GM21515 (cell line): ENCODE measurements around the gene TMEM35B.
A peak's percentile ranks its signal among the peaks of the same experiment; 100 is the strongest.
"Not testable (repeated sequence)": the region's sequence is repeated elsewhere in the genome, so short reads cannot be mapped to it uniquely, and the experiment has no call there.

Source experiments
- ATAC-seq: cut with Tn5 transposase; IDR thresholded peaks from one replicate; pipeline ENCODE4 v1.9.1; 2021; ENCODE audit not compliant: unreplicated experiment

TMEM35B gene

DNA sequence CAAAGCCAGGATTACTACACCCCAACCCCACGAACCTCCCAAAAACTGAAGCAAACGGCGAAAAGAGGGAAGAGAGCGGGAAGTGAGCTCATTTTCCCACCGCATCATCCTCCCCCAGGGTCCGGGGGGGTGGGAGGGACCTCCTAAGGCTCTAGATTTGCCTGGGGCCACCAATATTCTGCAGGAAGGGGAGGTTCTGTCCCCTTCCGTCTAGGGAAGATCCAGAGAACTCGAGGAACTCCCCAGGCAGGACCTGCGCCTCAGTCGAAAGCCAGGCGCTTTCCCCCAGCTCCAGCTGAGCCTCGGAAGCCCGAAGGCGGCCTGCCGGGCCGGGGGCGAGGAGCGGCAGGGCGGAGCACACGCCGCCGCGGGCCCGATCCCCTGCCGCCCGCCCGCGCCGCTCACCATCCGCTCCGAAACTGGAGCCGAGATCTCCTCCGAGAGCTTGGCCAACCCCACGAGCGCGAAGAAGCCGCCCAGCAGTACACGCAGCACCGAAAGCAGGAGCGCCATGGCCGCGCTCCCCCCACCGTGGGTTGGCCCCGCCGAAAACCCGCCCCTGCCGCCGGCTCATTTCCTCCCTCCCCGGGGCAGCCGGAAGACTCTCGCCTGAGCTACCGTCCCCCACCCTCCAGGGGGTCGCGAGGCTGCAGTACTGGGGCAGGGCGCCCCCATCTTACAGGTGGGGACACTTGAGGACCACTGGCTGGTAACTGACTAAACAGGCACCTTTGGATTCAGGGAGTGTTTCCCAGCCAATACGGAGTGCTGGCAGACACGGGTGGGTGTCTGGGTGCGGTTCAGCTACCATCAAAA, at the start of gene TMEM35B:
TSS of gene TMEM35B (minus strand) at position 555 of the 816 bp plus-strand sequence. CDS start at position 513, 42 bp downstream.
- ATAC-seq: peak; percentile 86

DNA sequence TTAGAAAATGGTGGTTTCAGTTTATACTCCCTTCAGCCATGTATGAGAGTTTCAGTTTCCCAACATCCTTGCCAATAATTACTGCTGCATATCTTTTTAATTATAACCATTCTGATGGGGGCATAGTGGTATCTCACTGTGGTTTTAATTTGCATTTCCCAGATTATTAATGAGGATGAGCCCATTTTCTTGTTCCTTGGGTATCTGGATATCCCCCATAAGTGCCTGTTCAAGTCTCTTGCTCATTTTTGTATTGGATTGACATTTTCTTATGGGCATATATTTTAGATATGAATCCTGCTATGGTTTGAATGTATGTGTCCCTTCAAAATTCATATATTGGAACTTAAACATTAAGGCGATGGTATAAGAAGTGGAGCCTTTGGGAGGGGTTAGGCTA, 48.2 kb upstream of the TMEM35B start:
- ATAC-seq: no peak

DNA sequence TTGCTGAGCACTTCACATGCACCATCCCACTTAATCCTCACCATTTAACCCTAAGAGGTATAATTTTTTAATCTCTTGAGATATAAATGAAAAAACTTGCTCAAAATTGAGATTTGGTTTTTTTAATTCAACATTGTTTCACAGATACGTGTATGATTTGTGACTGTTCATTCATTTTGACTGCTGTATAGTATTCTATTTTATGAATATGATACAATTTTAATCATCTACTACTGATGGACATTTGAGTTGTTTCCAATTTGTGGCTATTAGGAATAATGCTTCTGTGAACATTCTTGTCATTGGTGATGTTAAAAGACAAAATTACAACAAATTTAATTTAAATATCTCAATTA, 47.2 kb upstream of the TMEM35B start:
- no peak for ATAC-seq

DNA sequence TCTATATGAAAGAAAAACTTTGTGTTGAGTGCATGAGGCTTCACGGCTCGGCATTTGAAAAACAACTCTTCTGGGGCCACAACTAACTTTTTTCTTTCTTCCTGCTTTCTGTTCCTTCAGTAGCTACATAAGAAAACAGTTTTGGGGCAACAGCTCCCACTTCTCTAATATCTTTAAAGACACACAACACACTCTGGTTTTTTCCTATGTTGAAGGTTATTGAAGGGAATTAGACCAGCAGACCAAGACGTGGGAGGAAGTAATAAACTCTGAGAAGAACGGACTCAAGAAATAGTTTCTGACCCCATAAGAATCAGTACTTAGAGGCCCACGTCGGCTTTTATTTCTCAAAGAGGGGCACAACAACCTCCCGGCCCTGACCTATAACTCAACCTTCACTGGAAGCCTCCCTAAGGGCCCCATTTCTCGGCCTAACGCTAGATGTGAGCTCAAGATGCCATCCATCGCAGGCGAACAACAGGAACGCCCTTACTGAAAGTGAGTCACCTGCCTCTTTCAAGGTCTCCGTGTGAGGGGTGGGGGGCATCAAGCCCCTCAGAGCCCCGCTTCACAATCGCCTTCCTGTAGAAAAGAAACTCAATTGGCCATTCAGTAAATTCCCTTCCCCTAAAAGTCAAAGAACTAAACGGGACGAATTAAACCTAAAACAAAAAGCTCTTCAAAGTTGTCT, 45.8 kb upstream of the TMEM35B start:
- peak; percentile 12 for ATAC-seq

DNA sequence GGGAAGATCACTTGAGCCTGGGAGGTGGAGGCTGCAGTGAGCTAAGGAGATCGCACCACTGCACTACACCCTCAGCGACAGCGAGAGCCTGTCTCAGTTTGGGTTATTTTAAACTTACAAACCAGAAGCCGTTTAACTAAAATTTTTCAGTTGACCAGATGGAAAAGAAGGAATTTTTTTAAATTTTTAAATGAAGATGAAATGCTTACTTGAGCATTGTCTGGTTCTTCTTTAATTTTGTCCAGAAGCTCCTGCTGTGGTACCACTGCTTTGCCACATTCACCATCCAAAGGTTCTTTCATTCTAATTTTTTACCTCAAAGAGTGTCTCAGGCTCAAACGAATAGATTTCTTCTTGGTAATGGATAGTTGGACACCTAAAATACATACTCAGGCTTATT, 45.2 kb upstream of the TMEM35B start:
- no peak for ATAC-seq

DNA sequence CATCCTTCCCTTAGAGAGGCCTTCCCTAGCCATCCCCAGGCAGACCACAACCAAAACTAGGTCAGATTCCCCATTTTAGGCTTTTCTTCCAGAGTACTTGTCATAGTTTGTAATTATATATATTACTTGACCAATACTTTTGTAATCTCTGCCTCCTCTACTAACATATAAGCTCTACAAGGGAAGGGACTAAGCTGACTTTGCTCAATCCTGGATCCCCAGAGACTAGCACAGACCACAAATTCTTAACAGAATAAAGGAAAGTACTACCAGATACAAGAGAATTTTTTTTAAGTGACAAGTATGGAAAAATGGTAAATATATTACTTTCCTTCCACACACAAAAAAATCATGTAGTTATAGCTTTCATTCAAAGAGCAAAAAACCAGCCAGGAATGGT, 44.6 kb upstream of the TMEM35B start:
- no peak for ATAC-seq

DNA sequence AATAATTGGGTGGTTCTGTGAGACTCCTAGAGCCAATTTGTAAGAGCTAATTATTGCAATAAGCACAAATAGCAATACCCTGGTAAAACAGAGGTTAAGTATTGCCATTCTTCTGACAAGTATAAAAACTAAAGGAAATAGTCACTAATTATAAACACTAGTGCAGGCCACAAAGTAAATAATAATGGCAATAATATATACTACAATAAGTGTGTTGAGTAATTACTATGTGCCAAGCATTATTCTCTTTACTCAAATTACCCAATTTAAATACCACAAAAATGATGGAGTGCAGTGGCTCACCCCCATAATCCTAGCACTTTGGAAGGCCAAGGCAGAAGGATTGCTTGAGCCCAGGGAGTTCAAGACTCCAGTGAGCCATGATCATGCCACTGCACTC, 31.3 kb upstream of the TMEM35B start:
- ATAC-seq: no peak

DNA sequence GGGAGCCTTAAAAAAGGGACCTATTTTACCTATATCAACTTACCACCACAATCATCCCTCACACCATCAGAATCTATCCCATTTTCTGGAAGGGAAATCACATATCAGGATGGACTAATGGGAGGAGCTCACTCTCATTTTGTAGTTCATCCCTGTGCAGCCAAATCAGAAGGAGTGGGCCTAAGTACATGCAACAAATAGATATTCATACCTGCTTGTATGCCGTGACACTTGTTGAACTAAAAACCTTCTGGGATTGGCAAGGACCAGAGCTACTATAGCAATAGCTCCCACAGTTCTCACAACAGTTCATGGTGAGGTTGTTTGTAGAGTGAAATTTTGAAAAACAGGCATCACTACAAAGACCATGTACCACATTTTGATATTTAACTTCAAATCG, 29.3 kb upstream of the TMEM35B start:
- ATAC-seq: no peak

DNA sequence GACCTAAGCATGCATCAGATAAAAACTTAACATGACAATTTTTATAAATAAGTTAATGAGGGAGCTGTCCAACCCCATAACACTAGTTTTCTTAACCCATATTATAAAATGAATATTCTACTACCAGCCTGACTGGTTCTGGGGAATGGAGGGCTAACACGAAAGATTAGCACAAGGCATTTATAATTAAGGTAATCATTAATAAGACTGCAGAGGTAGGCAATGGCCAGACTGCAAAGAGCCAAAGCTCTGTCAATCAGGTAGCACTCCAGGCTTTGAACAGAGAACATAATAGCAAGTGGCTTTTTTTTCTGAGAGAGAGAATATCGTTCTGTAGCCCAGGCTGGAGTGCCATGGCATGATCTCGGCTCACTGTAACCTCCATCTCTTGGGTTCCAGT, 20.6 kb upstream of the TMEM35B start:
- ATAC-seq: no peak

DNA sequence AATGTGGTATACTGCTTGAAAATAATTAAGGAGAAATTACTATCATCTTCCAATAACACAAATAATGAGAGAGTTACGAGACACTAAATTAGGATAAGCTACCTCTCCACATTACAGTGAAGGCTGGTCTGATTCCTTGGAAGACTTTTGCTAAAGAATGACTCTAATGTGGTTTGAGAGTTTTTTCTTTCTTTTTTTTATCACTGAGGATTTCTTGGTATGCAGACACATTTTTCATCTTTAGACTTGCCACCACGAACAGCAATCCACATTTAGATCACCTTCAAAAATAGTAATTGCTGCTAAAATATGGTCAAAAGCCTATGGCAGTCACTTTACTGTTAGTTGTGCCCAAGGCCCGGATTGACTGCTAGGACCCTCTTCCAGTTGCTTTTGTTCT, 16.6 kb upstream of the TMEM35B start:
- no peak for ATAC-seq

DNA sequence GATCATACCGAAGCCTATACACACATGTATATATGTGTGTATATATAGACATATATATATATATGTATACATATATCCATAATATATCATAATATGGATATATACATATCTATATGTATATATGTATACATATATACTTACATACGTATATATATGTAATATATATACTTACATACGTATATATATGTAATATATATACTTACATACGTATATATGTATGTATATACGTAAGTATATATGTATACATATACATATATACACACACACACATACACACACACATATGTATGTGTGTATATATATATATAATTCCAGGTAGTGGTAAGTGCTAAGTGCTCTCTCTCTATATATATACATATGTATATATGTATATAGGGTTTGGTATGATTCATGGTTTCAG, 9.7 kb upstream of the TMEM35B start:
- no peak for ATAC-seq

DNA sequence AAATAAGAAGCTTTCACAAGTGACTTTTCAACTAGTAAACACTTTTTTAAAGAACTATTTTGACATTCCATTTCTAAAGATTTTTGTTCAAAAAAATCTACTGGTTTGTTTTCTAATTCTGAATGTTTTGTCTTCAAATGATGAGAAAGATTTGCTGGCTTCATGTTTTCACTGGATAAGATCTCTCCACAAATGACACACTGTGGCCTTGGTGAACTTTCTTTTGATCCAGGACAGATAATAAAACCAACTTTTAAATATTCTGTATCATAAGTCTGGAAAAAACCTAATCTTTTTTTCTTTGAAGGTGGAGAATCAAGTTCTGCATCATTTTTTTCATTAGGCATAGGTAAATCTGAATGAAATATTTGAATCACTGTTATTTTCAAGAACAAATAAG, 3.4 kb upstream of the TMEM35B start:
- ATAC-seq: no peak

DNA sequence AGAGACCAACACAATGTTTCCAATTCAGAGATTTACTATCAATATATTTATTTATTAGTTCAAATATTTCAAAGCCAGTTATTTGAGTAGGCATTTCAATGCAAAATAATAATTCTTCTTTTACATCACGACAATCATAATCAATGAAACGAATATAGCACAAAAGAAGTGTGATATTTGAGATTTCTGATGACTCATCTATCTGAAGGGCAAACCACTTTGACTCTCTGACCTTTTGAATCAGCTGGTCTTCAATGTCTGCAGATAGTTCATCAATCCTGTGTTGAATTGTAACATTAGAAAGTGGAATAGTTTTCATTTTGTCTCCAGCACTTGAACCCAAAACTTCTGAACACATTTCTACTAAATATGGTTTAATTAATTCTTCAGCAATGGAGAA, 3.0 kb upstream of the TMEM35B start:
- ATAC-seq: no peak

DNA sequence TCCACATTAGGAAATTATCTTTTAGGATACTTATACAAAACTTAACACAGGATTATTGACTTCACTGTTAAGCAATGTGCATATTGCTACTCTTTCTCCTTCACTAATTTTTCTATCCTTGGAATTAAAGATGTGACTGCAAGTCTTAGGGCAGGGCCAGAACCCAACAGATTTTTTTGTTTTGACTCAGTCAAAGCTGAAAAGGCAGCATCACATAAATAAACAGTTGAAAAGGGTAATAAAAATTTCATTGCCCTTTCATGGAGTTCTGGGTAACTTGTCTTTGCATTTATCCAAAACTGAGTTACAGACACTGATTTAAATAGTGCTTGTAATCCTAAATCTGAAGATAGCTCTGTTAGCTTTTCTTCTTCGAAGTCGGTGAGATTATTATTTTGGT, 1.9 kb upstream of the TMEM35B start:
- ATAC-seq: no peak

DNA sequence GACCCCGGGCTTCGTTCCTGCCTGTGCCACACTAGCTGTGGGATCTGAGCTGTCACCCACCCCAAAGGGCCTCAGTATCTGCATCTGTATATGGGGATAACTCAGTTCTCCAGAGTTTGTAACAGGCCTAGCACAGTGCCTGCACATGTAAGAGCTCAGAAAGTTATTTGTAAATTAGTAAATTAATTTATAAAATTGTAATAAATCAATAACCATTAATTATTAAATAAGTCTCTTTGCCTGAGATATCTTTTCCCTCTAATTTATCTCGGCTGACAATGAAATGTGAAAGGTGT, 410 bp upstream of the TMEM35B start:
- ATAC-seq: not testable (repeated sequence)

DNA sequence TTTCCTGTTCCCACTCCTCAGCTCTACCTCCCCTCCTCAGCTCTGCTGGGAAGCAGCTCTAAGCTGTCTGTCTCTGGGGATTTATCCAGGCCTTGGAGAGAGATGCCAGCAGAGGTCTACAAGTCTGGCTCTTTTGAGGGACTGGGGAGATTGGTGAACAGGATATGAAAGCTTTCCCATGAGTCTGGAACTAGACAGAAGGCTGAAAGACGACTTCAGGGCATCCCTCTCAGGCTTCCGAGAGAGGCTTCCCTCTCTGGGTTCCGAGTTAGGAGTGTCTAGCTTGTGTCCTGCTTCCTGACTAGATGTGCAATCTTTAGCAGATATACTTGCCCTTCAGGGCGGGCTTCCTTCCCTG, 733 bp downstream of the TMEM35B start:
- ATAC-seq: peak; percentile 9

DNA sequence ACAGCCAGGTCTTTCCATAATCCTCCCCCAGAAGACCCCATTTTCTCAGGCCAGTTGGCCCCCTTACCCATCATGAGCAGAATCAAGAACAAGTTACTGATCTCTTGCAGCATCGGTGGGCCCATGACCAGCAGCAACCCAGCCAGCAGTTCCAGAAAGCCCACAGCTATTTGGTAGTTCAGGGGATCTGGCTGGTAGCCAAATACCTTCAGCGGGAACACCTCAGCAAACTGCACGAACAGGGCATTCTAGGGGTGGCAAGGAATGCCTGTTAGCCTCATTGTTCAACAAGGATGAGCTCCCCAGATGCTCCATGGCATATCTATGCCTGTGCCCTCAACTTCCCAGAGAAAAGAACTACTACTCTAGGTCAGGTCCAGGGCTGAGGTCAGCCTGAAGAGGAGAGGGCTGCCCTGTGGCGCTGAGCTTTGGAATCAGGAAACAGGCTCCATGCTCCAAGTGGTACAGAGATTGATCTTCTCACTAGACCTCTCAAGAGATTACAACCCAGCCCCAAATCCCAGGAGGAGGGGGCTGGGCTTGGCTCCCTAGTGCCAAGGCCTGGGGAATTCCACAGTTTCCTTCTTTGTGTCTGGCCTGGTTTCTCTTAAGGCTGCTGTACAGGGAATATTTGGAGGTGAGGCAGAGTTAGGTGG, 1.3 kb downstream of the TMEM35B start:
- ATAC-seq: no peak

DNA sequence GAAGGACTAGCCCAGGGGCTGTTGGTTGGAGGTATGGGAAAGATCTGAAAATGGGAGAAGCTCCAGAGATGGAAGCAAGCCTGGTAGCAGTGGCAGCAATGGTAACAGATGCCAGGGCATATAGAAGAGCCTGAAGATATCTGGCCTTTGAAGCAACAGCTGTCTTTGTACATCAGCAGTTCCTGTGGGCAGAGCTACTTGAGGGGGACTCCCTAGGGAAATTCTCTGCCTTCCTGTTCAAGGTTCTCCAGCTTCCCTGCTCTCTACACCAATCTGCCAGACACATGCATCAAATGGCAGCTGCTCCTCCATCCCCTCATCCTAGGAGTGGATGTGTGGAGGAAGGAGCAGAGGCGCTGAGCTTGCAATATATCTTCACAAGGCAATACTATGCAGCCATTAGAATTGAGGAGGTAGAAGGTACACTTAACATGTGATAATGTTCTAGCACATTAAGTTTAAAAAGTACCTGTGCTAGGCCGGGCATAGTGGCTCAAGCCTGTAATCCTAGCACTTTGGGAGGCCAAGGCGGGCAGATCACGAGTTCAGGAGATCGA, 2.2 kb downstream of the TMEM35B start:
- ATAC-seq: no peak

DNA sequence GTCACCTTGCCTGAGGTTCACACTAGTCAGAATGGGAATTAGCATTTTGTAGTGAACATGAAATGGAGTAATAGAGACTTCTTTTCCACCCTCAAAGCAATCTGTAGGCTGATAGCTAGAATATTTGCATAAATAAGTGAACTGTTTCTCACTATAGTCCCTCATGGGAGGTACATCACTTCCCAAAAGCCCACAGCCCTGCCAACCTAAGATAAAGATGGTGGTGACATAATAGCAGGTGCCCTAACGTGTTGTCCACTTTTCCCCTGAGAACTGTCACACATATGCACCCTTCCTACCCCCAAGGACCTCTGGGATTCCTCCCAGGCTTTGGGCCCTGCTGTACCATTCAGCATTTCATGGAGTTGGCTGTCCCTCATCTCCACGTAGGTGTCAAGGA, 4.4 kb downstream of the TMEM35B start:
- no peak for ATAC-seq

DNA sequence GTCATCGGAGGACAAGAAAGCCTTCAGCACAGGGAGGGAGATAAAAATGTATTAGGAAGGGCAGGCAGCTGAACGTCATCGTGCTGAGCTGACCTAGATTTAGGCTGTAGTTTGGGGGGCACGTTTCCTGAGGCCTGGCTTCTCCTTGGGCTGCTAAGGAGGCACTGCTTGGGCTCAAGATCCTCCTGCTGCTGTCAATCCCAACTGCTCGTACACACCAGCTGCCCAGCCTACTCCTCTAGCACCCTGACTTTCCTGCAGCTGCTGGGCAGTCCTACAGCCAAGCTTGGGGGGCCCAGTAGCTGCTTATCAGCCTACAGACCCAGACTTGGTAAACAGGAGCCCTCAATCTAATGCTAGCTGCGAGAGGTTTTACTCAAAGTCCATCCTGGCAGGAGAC, 6.2 kb downstream of the TMEM35B start:
- ATAC-seq: no peak

DNA sequence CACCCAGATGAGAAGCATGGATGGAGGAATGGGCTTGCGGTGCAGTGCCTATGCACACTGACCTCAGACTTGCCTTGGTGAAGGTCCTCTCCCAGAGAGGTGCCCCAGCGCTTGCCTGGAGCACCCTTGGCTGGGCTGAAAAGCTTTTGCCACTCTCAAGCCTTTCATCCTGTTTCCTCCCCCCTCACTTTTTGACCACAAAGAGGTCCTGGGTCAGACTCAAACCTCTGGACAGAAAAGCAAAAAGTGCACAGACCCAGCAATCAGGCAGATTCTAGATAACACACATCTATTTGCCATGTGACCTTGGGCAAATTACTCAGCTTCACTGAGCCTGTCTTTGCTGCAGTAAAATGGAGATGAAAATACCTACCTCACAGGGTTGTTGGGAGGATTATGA, 7.3 kb downstream of the TMEM35B start:
- no peak for ATAC-seq

DNA sequence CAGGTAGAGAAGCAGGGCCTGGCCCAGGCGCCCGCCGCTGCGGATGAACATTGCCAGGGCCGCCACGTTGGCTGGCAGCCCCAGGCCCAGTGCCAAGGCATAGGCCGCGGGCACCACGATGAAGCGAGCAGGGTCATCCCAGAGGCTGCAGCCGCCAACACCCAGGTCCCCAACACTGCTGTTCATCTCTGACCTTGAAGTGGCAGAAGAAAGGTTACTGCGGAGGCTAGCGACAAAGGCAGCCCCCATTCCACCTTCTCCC, 8.0 kb downstream of the TMEM35B start:
- no peak for ATAC-seq
